Hepatocyte (in vitro differentiated cells): Measurements from ENCODE around the gene NTPCR. TPM values are rescaled to one million over a fixed set of nuclear protein-coding genes. Genes with fewer than 3 reads are reported as not detected.

ENCODE experiments used
- DNase-seq: peaks from one replicate; pipeline ENCODE4 v3.0.0-alpha.2; 2016; ENCODE audit warnings: low spot score
- H2AFZ ChIP-seq: fragments of 200-600 bp; sonication (generic); 2 replicates; pipeline ENCODE4 v1.6.0; 2016; ENCODE audit warnings: antibody characterized with exemption, mild to moderate bottlenecking
- H3K27ac ChIP-seq: fragments of 200-600 bp; sonication (generic); 2 replicates; pipeline ENCODE4 v1.5.1; 2016; ENCODE audit warnings: mild to moderate bottlenecking
- H3K27me3 ChIP-seq: fragments of 200-600 bp; sonication (generic); 2 replicates; pipeline ENCODE4 v1.6.1; 2016
- H3K36me3 ChIP-seq: fragments of 200-600 bp; sonication (generic); replicated peaks from 2 replicates; pipeline ENCODE4 v1.5.1; 2016; ENCODE audit warnings: low read depth; ENCODE audit not compliant: insufficient read depth
- H3K4me1 ChIP-seq: fragments of 200-600 bp; sonication (generic); 2 replicates; pipeline ENCODE4 v1.5.1; 2016; ENCODE audit warnings: mild to moderate bottlenecking, moderate library complexity; ENCODE audit not compliant: insufficient read depth
- H3K4me2 ChIP-seq: fragments of 200-600 bp; sonication (generic); 2 replicates; pipeline ENCODE4 v1.6.0; 2016
- H3K4me3 ChIP-seq: fragments of 200-600 bp; sonication (generic); 2 replicates; pipeline ENCODE4 v1.5.1; 2016; ENCODE audit warnings: mild to moderate bottlenecking
- H3K79me2 ChIP-seq: fragments of 200-600 bp; sonication (generic); 2 replicates; pipeline ENCODE4 v1.6.0; 2017; ENCODE audit warnings: mild to moderate bottlenecking
- H3K9me2 ChIP-seq: fragments of 200-600 bp; sonication (generic); replicated peaks from 2 replicates; pipeline ENCODE4 v1.6.0; 2017; ENCODE audit warnings: mild to moderate bottlenecking; ENCODE audit not compliant: insufficient read depth
- H3K9me3 ChIP-seq: fragments of 200-600 bp; sonication (generic); 2 replicates; pipeline ENCODE4 v1.5.1; 2016; ENCODE audit warnings: low read depth, mild to moderate bottlenecking
- H4K20me1 ChIP-seq: fragments of 200-600 bp; sonication (generic); 2 replicates; pipeline ENCODE4 v1.6.0; 2016; ENCODE audit warnings: mild to moderate bottlenecking; ENCODE audit not compliant: insufficient read depth, poor library complexity, severe bottlenecking
- CTCF ChIP-seq: fragments of 200-600 bp; sonication (generic); IDR thresholded peaks from 2 replicates; pipeline ENCODE4 v1.5.1; 2016; ENCODE audit warnings: antibody characterized with exemption, mild to moderate bottlenecking; ENCODE audit not compliant: poor library complexity
- EZH2 ChIP-seq: fragments of 200-600 bp; sonication (generic); IDR thresholded peaks from 2 replicates; pipeline ENCODE4 v1.6.1; 2016; ENCODE audit warnings: antibody characterized with exemption, mild to moderate bottlenecking, borderline replicate concordance
- EZH2phosphoT487 ChIP-seq: fragments of 200-600 bp; sonication (generic); IDR thresholded peaks from one replicate; pipeline ENCODE4 v1.6.1; 2018; ENCODE audit warnings: antibody characterized with exemption, mild to moderate bottlenecking, low read depth, moderate library complexity; ENCODE audit not compliant: unreplicated experiment, severe bottlenecking
- WGBS: methylation state at CpG from one replicate; pipeline ENCODE4 v1.1.6; 2016; ENCODE audit warnings: low lambda C conversion rate; ENCODE audit errors: missing lambda C conversion rate; 5-methylcytosine and 5-hydroxymethylcytosine counted together
- polyA plus RNA-seq: library from polyadenylated mRNA; unstranded; fragments of >200 nt; fragmentation: Nextera tagmentation; extraction: Ambion mirVana; gene quantifications from 2 replicates; pipeline ENCODE4 v1.2.1, GENCODE V29; 2016
- total RNA-seq: library from RNA; depleted of rRNA; stranded (reverse); fragments of >200 nt; gene quantifications from 2 replicates; pipeline ENCODE4 v1.2.3, GENCODE V29; 2014

NTPCR gene
- total and polyA plus RNA-seq, 2 experiments from 2014 or later, result 32.1 to 52.9 TPM

- Histone ChIP-seq H3K4me1 (no peaks in the 10 kb centered on the region), H4K20me1 (no peaks in the 10 kb centered on the region), H3K79me2 (no peaks in the 10 kb centered on the region), H3K27me3 (no peaks in the 10 kb centered on the region), H3K4me2 (no peak overlapping the region), H3K9me3 (no peaks in the 10 kb centered on the region), H3K27ac (no peak overlapping the region), H2AFZ (no peak overlapping the region), H3K36me3 (no peaks in the 10 kb centered on the region), H3K9me2 (no peaks in the 10 kb centered on the region), H3K4me3 (no peak overlapping the region)
- no peak for TF ChIP-seq CTCF
- TF ChIP-seq EZH2phosphoT487, result no peak
- no peak for TF ChIP-seq EZH2
- DNase-seq, result no peak
- 85% methylated on average over 4 of the region's 4 CpGs for WGBS
Observed at GRCh38 chr1:232915212-232915611, 35.2 kb upstream of the NTPCR start.

DNA sequence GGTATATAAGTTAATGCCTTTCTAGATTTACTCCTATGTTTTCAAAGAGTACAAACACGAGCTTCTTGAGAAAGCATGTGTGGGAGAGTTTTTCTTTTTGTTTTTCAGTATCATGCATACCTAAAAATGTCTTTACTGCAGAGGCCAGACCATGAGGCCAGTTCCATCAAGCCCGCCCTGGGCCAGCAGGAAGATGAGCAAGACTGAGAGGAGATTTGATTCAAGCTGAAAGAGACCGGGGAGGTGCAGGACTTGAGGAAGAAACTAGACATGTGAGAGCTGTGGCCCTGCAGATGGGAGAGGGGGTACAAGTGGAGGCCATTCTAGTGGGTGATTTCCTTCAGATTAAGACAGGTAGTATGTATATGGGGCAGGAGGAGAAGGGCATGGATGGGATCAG lies 33.4 kb upstream of the NTPCR start:
- H3K4me2 ChIP-seq, result no peak overlapping the region
- no peak for DNase-seq
- WGBS, result 97% methylated on average over 3 of the region's 3 CpGs
- H3K9me2 ChIP-seq, result no peaks in the 10 kb centered on the region
- H4K20me1 ChIP-seq, result no peaks in the 10 kb centered on the region
- TF ChIP-seq EZH2phosphoT487, result no peak
- no peak for TF ChIP-seq CTCF
- TF ChIP-seq EZH2, result no peak
- H3K4me1 ChIP-seq, result no peaks in the 10 kb centered on the region
- no peaks in the 10 kb centered on the region for H3K9me3 ChIP-seq
- no peak overlapping the region for H2AFZ ChIP-seq
- no peak overlapping the region for H3K27ac ChIP-seq
- no peaks in the 10 kb centered on the region for H3K27me3 ChIP-seq
- no peaks in the 10 kb centered on the region for H3K79me2 ChIP-seq
- no peaks in the 10 kb centered on the region for H3K36me3 ChIP-seq
- no peak overlapping the region for H3K4me3 ChIP-seq

DNA sequence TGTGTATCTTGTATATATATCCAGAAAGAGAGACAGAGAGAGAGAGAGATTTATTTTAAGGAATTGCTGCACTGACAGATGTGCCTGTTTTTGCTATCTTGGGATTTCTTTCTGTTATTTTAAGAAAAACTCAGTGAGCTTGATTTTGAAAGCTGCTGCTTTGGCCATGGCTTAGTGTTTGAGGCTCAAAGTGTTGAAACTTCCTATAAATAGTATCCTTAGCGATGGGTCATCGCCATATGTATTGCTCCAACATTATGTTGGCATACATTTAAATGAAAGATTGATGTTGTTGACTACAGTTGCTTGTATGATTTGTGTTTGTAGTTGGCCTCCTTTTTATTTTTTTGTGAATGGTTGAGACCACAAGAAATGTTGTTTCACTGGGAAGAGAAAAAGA lies 29.0 kb upstream of the NTPCR start:
- H3K4me3 ChIP-seq, result no peak overlapping the region
- DNase-seq, result no peak
- no peaks in the 10 kb centered on the region for H3K4me1 ChIP-seq
- no peak overlapping the region for H3K4me2 ChIP-seq
- no peaks in the 10 kb centered on the region for H4K20me1 ChIP-seq
- H3K9me3 ChIP-seq, result no peaks in the 10 kb centered on the region
- H3K36me3 ChIP-seq, result no peaks in the 10 kb centered on the region
- H3K27me3 ChIP-seq, result no peaks in the 10 kb centered on the region
- no peak overlapping the region for H2AFZ ChIP-seq
- H3K9me2 ChIP-seq, result no peaks in the 10 kb centered on the region
- no peak overlapping the region for H3K27ac ChIP-seq
- TF ChIP-seq CTCF (no peak), EZH2 (no peak), EZH2phosphoT487 (no peak)
- WGBS, result 63% methylated on average over 2 of the region's 2 CpGs
- H3K79me2 ChIP-seq, result no peaks in the 10 kb centered on the region

DNA sequence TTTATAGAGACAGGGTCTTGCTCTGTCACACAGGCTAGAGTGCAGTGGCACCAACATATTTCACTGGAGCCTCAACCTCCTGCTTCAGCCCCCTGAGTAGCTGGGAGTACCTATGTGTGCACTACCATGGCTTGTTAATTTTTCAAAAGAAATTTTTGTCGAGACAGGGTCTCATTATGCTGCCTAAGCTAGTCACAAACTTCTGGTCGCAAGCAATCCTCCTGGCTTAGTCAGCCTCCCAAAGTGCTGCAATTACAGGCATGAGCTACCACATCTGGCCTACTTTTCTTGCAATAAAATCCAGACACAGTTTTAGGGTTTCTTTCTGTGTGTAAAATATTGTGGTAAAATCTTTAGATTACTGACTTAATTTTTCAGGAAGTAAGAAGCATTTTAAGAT lies 27.9 kb upstream of the NTPCR start:
- no peak overlapping the region for H3K4me3 ChIP-seq
- H3K9me2 ChIP-seq, result no peaks in the 10 kb centered on the region
- H3K27ac ChIP-seq, result no peak overlapping the region
- H3K79me2 ChIP-seq, result no peaks in the 10 kb centered on the region
- H2AFZ ChIP-seq, result no peak overlapping the region
- no peaks in the 10 kb centered on the region for H3K36me3 ChIP-seq
- WGBS, result 60% methylated on average over 2 of the region's 2 CpGs
- no peaks in the 10 kb centered on the region for H3K9me3 ChIP-seq
- no peaks in the 10 kb centered on the region for H4K20me1 ChIP-seq
- H3K4me1 ChIP-seq, result no peaks in the 10 kb centered on the region
- no peaks in the 10 kb centered on the region for H3K27me3 ChIP-seq
- H3K4me2 ChIP-seq, result no peak overlapping the region
- no peak for TF ChIP-seq EZH2
- no peak for TF ChIP-seq EZH2phosphoT487
- no peak for TF ChIP-seq CTCF
- no peak for DNase-seq
